Adipocyte (in vitro differentiated cells): ENCODE measurements around the gene HNRNPAB.
"Not testable (repeated sequence)": the region's sequence is repeated elsewhere in the genome, so short reads cannot be mapped to it uniquely, and the experiment has no call there.

Source experiments
- DNase-seq: peaks from one replicate; pipeline ENCODE4 v3.0.0-alpha.2; 2015; ENCODE audit warnings: low read depth
- H3K27me3 ChIP-seq: replicated peaks from 2 replicates; pipeline ENCODE4 v1.7.0; 2013; ENCODE audit warnings: mild to moderate bottlenecking, low read length, moderate library complexity; ENCODE audit not compliant: control insufficient read depth, insufficient read depth
- H3K36me3 ChIP-seq: 2 replicates; pipeline ENCODE4 v1.7.0; 2013; ENCODE audit warnings: low read length, mild to moderate bottlenecking, moderate library complexity; ENCODE audit not compliant: control insufficient read depth, insufficient read depth, severe bottlenecking
- H3K4me1 ChIP-seq: 2 replicates; pipeline ENCODE4 v1.7.0; 2013; ENCODE audit warnings: mild to moderate bottlenecking, low read length, moderate library complexity; ENCODE audit not compliant: control insufficient read depth, insufficient read depth
- H3K4me3 ChIP-seq: 2 replicates; pipeline ENCODE4 v1.7.0; 2013; ENCODE audit warnings: mild to moderate bottlenecking, low read length, moderate library complexity
- H3K9ac ChIP-seq: 2 replicates; pipeline ENCODE4 v1.7.0; 2013; ENCODE audit warnings: mild to moderate bottlenecking, low read length, moderate library complexity
- H3K9me3 ChIP-seq: 2 replicates; pipeline ENCODE4 v1.7.0; 2013; ENCODE audit warnings: mild to moderate bottlenecking, low read length, moderate library complexity; ENCODE audit not compliant: control insufficient read depth

The HNRNPAB gene

DNA sequence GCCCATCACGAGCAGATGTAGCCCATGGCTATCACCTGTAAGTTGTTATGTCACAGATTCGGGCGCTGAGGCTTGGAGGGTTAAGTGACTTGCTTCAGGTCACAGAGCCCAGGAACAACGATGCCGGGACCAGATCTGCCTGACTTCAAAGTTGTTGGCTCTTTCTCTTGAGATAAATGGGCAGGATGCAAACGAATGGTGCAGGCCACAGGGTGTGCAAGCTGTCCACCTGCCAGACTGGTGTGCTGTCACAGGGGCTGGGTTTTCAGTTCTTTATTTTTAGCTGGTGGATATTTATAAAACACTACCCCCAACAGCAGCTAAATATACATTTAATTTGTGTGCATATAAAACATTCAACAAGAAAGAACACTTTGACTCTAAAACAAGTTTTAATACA, 45.9 kb downstream of the HNRNPAB start:
- no peak overlapping the region for H3K4me3 ChIP-seq
- peaks cover 11% of the 10 kb centered on the region for H3K4me1 ChIP-seq
- no peaks in the 10 kb centered on the region for H3K36me3 ChIP-seq
- peaks cover 24% of the 10 kb centered on the region for H3K27me3 ChIP-seq
- H3K9me3 ChIP-seq = no peaks in the 10 kb centered on the region
- DNase-seq = no peak
- H3K9ac ChIP-seq = no peak overlapping the region

DNA sequence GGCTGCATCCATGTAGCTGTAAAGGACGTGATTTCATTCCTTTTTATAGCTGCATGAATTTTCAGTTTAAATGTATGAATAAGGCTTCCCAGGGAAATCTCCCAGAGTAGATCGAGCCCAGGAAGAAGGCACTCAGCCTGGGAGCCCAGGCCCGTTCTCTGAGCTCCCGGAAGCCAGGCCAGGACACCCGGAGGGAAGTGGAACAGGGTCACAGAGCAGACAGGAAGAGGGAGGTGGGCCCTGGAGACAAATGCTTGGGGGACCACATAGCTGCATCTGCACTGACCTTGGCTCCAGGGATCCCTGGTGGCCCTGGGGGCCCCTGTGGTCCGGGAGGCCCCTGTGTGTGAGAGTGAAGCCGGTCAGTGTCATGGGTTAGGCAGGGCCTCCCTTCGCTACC, 47.9 kb downstream of the HNRNPAB start:
- no peak overlapping the region for H3K4me3 ChIP-seq
- H3K4me1 ChIP-seq = peaks cover 11% of the 10 kb centered on the region
- no peaks in the 10 kb centered on the region for H3K9me3 ChIP-seq
- H3K9ac ChIP-seq = no peak overlapping the region
- no peak for DNase-seq
- H3K36me3 ChIP-seq = no peaks in the 10 kb centered on the region
- H3K27me3 ChIP-seq = peaks cover 6% of the 10 kb centered on the region

DNA sequence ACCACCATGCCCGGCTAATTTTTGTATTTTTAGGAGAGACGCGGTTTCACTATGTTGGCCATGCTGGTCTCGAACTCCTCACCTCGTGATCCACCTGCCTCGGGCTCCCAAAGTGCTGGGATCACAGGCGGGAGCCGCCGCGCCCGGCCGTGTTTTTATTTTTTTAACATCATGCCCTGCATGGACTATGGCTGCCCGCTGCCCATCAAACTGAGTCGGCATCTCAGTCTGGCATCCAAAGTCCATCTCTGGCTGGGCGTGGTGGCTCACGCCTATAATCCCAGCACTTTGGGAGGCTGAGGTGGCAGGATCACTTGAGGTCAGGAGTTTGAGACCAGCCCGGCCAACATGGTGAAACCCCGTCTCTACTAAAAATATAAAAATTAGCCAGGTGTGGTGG, 49.3 kb downstream of the HNRNPAB start:
- DNase-seq, H3K9me3 ChIP-seq, H3K4me3 ChIP-seq, H3K9ac ChIP-seq, H3K36me3 ChIP-seq, H3K27me3 ChIP-seq: not testable (repeated sequence)
- H3K4me1 ChIP-seq = peaks cover 11% of the 10 kb centered on the region

DNA sequence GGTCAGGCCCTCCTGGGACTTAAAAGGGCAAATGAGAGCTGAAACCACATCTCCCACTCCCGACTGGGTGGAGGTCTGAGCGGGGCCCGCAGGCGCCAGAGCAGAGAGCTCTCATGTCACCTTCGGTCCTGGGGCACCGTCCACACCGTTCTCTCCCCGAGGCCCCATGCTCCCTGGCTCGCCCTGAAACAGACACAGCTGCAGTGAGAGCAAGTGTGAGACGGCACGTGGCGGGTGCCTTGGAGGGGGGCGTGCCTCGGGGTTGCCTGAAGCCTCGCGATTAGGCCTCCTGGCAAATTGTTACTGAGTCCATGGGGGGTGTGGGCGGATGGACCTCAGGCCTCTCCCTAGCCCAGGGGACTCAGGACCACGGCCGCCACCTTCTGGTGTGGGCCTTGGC, 52.4 kb downstream of the HNRNPAB start:
- DNase-seq = no peak
- H3K36me3 ChIP-seq = no peaks in the 10 kb centered on the region
- H3K9ac ChIP-seq = no peak overlapping the region

DNA sequence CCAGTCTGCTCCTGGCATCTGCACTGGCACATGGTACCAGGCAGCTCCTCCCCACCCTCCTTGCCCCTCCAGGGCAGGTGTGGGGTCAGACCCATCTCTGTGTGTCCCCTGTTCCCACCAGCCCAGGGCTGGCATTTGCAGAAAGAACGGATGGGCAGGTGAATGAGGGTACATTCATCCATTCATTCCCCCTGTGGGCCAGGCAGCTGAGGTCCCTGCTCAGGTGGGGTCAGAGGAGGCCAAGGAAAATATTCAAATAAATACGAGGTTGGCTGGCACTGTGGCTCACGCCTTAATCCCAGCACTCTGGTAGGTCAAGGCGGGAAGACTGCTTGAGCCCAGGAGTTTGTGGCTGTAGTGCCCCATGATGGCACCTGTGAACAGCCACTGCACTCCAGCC, 53.3 kb downstream of the HNRNPAB start:
- DNase-seq = no peak
- Histone ChIP-seq H3K4me1 (no peaks in the 10 kb centered on the region), H3K27me3 (peaks cover 3% of the 10 kb centered on the region), H3K36me3 (no peaks in the 10 kb centered on the region), H3K9ac (no peak overlapping the region), H3K4me3 (no peak overlapping the region), H3K9me3 (no peaks in the 10 kb centered on the region)

More for the DNA sequence above, 52.4 kb downstream of the HNRNPAB start:
- Histone ChIP-seq H3K9me3 (no peaks in the 10 kb centered on the region), H3K27me3 (peaks cover 3% of the 10 kb centered on the region), H3K4me1 (no peaks in the 10 kb centered on the region), H3K4me3 (no peak overlapping the region)

DNA sequence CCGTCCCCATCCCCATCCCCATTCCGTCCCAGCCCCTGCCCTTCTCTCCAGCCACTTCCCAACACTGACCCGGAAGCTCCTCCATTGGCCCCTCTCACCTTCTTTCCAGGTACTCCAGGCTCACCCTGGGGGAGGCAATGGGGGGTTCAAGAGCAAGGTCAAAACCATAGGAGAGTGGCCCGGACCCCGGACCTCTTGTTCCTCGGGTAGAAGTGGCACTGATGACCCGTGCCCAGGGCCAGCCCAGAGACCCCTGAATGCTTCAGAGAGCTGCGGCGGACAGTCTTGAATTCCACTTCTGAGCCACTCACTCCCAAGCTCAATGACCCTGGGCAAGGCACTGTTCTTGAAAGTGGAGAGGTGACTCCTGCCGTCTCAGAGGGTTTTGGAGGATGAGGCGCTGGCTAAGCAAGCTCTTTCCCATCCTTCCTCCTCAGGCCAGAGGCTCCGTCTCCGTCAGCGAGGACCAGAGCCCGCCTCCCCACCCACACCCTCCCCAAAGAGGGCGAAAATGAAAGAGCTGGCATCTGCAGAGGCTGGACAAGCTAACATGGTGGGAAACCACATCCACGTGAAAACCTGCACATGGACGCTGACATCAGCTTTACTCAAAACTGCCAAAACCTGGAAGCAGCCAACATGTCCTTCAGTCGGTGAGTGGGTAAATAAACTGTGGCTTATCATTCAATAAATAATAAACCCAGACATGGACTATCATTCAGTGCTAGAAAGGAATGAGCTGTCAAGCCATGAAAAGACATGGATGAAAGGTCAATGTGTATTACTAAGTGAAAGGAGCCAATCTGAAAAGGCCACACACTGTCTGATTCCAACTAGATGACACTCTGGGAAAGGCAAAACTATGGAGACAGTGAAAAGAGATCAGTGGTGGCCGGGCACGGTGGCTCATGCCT, 55.5 kb downstream of the HNRNPAB start:
- H3K4me3 ChIP-seq = no peak overlapping the region
- H3K4me1 ChIP-seq = no peaks in the 10 kb centered on the region
- no peak for DNase-seq
- peaks cover 3% of the 10 kb centered on the region for H3K27me3 ChIP-seq
- H3K9ac ChIP-seq = no peak overlapping the region
- H3K36me3 ChIP-seq = no peaks in the 10 kb centered on the region
- H3K9me3 ChIP-seq = no peaks in the 10 kb centered on the region
